Urinary bladder (tissue), 4 donors: ENCODE data around the gene PEX10. TPM values are rescaled to one million over a fixed set of nuclear protein-coding genes. Genes with fewer than 3 reads are reported as not detected.

ENCODE experiments used
- DNase-seq: peaks from one replicate; pipeline ENCODE4 v3.0.0-alpha.2; 2015; ENCODE audit errors: extremely low spot score
- H3K27ac ChIP-seq: one replicate; pipeline ENCODE4 v1.5.1; 2013; ENCODE audit warnings: low read depth, mild to moderate bottlenecking, moderate library complexity
- H3K36me3 ChIP-seq: one replicate; pipeline ENCODE4 v1.6.1; 2013; ENCODE audit warnings: mild to moderate bottlenecking, moderate library complexity; ENCODE audit not compliant: insufficient read depth
- H3K4me1 ChIP-seq: one replicate; pipeline ENCODE4 v1.6.1; 2013; ENCODE audit warnings: mild to moderate bottlenecking, moderate library complexity; ENCODE audit not compliant: insufficient read depth
- H3K4me3 ChIP-seq: one replicate; pipeline ENCODE4 v1.5.1; 2013; ENCODE audit warnings: low read depth, low read length
- WGBS: extraction: QIAGEN DNeasy Blood & Tissue Kit; methylation state at CpG from one replicate; pipeline ENCODE4 v1.1.7; 2013; 5-methylcytosine and 5-hydroxymethylcytosine counted together
- polyA plus RNA-seq: library from polyadenylated mRNA; stranded (reverse); fragments of 200-250 nt; gene quantifications from one replicate; pipeline ENCODE4 v1.2.3, GENCODE V29; 2013
- total RNA-seq: library from RNA; depleted of rRNA; stranded (reverse); fragments of >200 nt; gene quantifications from one replicate; pipeline ENCODE4 v1.2.3, GENCODE V29; 2014
- donor health status: healthy with polysubstance abuse.
- donor health status: healthy.

The PEX10 gene
- total and polyA plus RNA-seq, 2 donors, result 13.9 to 22.9 TPM

- Histone ChIP-seq H3K4me1 (no peaks in the 10 kb centered on the region), H3K27ac (no peak overlapping the region), H3K36me3 (no peaks in the 10 kb centered on the region), H3K4me3 (no peak overlapping the region)
- 82% methylated on average over 32 of the region's 32 CpGs for WGBS
- DNase-seq, result no peak
Observed at GRCh38 chr1:2380816-2381591, 31.4 kb downstream of the PEX10 start.

DNA sequence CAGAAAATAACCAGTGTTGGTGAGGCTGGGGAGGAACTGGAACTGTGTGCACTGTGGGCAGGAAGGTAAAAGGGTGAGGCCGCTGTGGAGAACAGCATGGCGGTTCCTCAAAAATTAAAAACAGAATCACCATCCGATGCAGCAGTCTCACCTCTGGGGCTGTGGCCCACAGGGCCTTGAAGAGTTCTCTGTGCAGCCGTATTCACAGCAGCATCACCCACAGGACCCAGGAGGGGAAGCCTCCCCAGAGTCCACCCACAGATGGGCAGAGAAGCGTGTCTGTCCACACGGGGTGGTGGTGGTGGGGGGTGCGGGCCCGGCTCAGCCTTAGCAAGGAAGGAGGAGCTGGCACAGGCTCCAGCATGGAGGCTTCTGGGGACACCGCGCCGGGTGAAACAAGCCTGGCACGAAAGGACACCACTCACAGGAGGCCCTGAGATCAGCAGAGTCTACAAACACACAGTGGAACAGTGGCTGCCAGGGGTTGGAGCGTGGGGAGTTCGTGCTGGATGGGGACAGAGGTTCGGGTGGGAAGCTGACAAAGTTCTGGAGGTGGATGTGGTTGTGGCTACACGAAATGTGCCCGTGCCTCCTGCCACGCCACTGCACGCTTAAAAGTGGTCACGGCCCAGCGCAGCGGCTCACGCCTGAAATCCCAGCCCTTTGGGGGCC is 32.5 kb downstream of the PEX10 start:
- H3K27ac ChIP-seq, result no peak overlapping the region
- no peaks in the 10 kb centered on the region for H3K36me3 ChIP-seq
- no peaks in the 10 kb centered on the region for H3K4me1 ChIP-seq
- DNase-seq, result no peak
- no peak overlapping the region for H3K4me3 ChIP-seq
- WGBS, result 91% methylated on average over 23 of the region's 23 CpGs

GRCh38 chr1:2378956-2379732 is 33.2 kb downstream of the PEX10 start:
- Histone ChIP-seq H3K4me1 (no peaks in the 10 kb centered on the region), H3K4me3 (no peak overlapping the region), H3K27ac (no peak overlapping the region), H3K36me3 (no peaks in the 10 kb centered on the region)
- WGBS, result 84% methylated on average over 18 of the region's 18 CpGs
- no peak for DNase-seq

- no peak overlapping the region for H3K4me3 ChIP-seq
Observed at GRCh38 chr1:2378441-2378851, 33.9 kb downstream of the PEX10 start.

GRCh38 chr1:2377751-2378440 is 34.5 kb downstream of the PEX10 start:
- 86% methylated on average over 16 of the region's 16 CpGs for WGBS
- no peak for DNase-seq
- H3K4me3 ChIP-seq, result no peak overlapping the region
- no peaks in the 10 kb centered on the region for H3K4me1 ChIP-seq
- no peak overlapping the region for H3K27ac ChIP-seq
- H3K36me3 ChIP-seq, result no peaks in the 10 kb centered on the region

More at GRCh38 chr1:2378441-2378851, 33.9 kb downstream of the PEX10 start:
- Histone ChIP-seq H3K4me1 (no peaks in the 10 kb centered on the region), H3K36me3 (no peaks in the 10 kb centered on the region), H3K27ac (no peak overlapping the region)
- no peak for DNase-seq
- WGBS, result 88% methylated on average over 24 of the region's 24 CpGs

- H3K4me1 ChIP-seq, result no peaks in the 10 kb centered on the region
- no peak overlapping the region for H3K4me3 ChIP-seq
- no peak for DNase-seq
- 79% methylated on average over 25 of the region's 25 CpGs for WGBS
- H3K36me3 ChIP-seq, result no peaks in the 10 kb centered on the region
- no peak overlapping the region for H3K27ac ChIP-seq
Observed at GRCh38 chr1:2376931-2377672, 35.3 kb downstream of the PEX10 start.

- DNase-seq, result no peak
- H3K36me3 ChIP-seq, result no peaks in the 10 kb centered on the region
- 90% methylated on average over 23 of the region's 23 CpGs for WGBS
Observed at GRCh38 chr1:2376261-2376741, 36.1 kb downstream of the PEX10 start.

DNA sequence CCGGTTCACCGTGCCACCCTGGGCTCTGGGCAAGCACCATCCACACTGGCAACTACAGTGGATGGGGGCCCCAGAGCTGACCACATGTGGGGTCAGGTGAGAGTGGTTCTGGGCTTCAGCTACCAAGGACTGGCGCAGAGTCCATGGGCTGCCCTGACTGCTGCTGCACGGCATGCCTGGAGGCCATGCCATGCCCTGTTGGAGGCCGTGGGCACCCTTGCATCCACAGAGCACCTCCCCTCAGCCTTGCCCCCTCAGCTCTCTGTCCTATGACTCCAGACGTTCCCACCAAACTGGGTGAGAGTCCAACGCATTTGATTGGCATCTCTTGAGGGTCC is 36.5 kb downstream of the PEX10 start:
- WGBS, result 89% methylated on average over 7 of the region's 7 CpGs
- H3K4me3 ChIP-seq, result no peak overlapping the region
- no peak for DNase-seq
- H3K36me3 ChIP-seq, result no peaks in the 10 kb centered on the region
- H3K4me1 ChIP-seq, result no peaks in the 10 kb centered on the region
- no peak overlapping the region for H3K27ac ChIP-seq

More at GRCh38 chr1:2376261-2376741, 36.1 kb downstream of the PEX10 start:
- H3K4me1 ChIP-seq, result no peaks in the 10 kb centered on the region
- H3K27ac ChIP-seq, result no peak overlapping the region
- H3K4me3 ChIP-seq, result no peak overlapping the region

- WGBS, result 83% methylated on average over 23 of the region's 23 CpGs
- no peak for DNase-seq
- H3K4me3 ChIP-seq, result no peak overlapping the region
- no peaks in the 10 kb centered on the region for H3K4me1 ChIP-seq
- H3K36me3 ChIP-seq, result no peaks in the 10 kb centered on the region
- no peak overlapping the region for H3K27ac ChIP-seq
Observed at GRCh38 chr1:2375246-2375922, 37.0 kb downstream of the PEX10 start.

- no peak for DNase-seq
Observed at GRCh38 chr1:2374252-2375155, 37.9 kb downstream of the PEX10 start.

DNA sequence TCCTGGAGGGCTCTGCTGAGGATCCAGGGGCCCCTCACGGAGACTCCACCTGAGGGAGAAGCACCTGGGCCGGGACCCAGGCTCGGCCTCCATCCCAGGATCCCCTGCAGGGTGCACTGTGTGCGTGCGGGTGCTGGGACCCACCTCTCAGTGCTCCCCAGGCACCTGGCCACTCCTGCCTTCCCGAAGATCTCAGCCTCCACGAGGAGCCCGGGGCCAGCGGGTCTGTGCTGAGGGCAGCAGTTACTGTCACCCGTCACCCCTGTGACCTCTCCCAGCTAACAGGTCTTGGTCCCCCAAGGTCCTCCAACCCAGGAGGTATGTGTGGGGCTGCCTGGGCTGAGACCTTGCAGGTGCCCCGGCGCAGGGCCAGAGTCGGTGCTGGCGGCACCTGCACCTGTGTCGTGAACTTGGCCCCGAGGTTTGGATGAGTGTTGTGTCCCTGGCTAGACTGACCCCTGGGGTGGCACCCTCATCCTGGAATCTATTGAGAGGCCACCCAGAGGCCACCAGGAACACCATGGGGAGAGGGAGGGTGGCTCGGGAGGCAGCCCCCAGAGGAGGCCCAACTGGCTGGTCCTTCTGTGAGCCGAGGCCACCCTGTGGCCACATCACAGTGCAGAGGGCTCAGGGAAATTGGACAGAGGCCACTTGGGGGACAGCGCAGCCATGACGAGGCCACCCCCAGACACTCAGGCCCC is 38.7 kb downstream of the PEX10 start:
- Histone ChIP-seq H3K27ac (no peak overlapping the region), H3K4me3 (no peak overlapping the region), H3K4me1 (no peaks in the 10 kb centered on the region), H3K36me3 (no peaks in the 10 kb centered on the region)
- WGBS, result 91% methylated on average over 20 of the region's 20 CpGs
- no peak for DNase-seq

More at GRCh38 chr1:2374252-2375155, 37.9 kb downstream of the PEX10 start:
- Histone ChIP-seq H3K27ac (no peak overlapping the region), H3K4me3 (no peak overlapping the region), H3K36me3 (no peaks in the 10 kb centered on the region), H3K4me1 (no peaks in the 10 kb centered on the region)
- 84% methylated on average over 17 of the region's 17 CpGs for WGBS
